IPS DF 6.9 (cell line): Measurements from ENCODE around the gene SEMA4D.

Experiments used
- DNase-seq: peaks from one replicate; pipeline ENCODE4 v3.0.0-alpha.2; 2013; ENCODE audit warnings: low read depth, low spot score
- H3K27ac ChIP-seq: one replicate; pipeline ENCODE4 v1.5.1; 2013; ENCODE audit warnings: low read length, control low read depth
- H3K27me3 ChIP-seq: 2 replicates; pipeline ENCODE4 v1.6.1; 2013; ENCODE audit warnings: mild to moderate bottlenecking, low read length; ENCODE audit not compliant: control insufficient read depth, insufficient read depth
- H3K36me3 ChIP-seq: 2 replicates; pipeline ENCODE4 v1.6.1; 2013; ENCODE audit warnings: low read length; ENCODE audit not compliant: control insufficient read depth, insufficient read depth
- H3K4me1 ChIP-seq: 2 replicates; pipeline ENCODE4 v1.6.1; 2013; ENCODE audit warnings: low read length; ENCODE audit not compliant: control insufficient read depth, insufficient read depth
- H3K4me3 ChIP-seq: 2 replicates; pipeline ENCODE4 v1.5.1; 2013; ENCODE audit warnings: mild to moderate bottlenecking, low read length
- H3K9me3 ChIP-seq: 2 replicates; pipeline ENCODE4 v1.6.1; 2013; ENCODE audit warnings: low read length, inconsistent platforms; ENCODE audit not compliant: control insufficient read depth, insufficient read depth
- WGBS: extraction: QIAGEN DNeasy Blood & Tissue Kit; methylation state at CpG from one replicate; pipeline ENCODE4 v1.1.7; 2013; ENCODE audit warnings: mixed read lengths, missing lambda C conversion rate; ENCODE audit not compliant: insufficient read length, insufficient coverage; 5-methylcytosine and 5-hydroxymethylcytosine counted together

SEMA4D gene

GRCh38 chr9:89380437-89381307 lies 117.2 kb downstream of the SEMA4D start:
- Histone ChIP-seq H3K36me3 (peaks cover 23% of the 10 kb centered on the region), H3K4me1 (no peaks in the 10 kb centered on the region), H3K9me3 (no peaks in the 10 kb centered on the region), H3K27ac (no peak overlapping the region), H3K27me3 (no peaks in the 10 kb centered on the region), H3K4me3 (no peak overlapping the region)
- DNase-seq, result no peak
- WGBS, result no CpG with 5 or more reads among the region's 26 CpGs

GRCh38 chr9:89379508-89380115 lies 118.3 kb downstream of the SEMA4D start:
- no peaks in the 10 kb centered on the region for H3K4me1 ChIP-seq
- DNase-seq, result no peak
- no peaks in the 10 kb centered on the region for H3K9me3 ChIP-seq
- H3K27ac ChIP-seq, result no peak overlapping the region
- peaks cover 20% of the 10 kb centered on the region for H3K36me3 ChIP-seq
- no peak overlapping the region for H3K4me3 ChIP-seq
- WGBS, result no CpG with 5 or more reads among the region's 14 CpGs
- no peaks in the 10 kb centered on the region for H3K27me3 ChIP-seq

GRCh38 chr9:89379031-89379430 lies 118.9 kb downstream of the SEMA4D start:
- H3K4me3 ChIP-seq, result no peak overlapping the region
- H3K27me3 ChIP-seq, result no peaks in the 10 kb centered on the region
- H3K9me3 ChIP-seq, result no peaks in the 10 kb centered on the region
- H3K4me1 ChIP-seq, result no peaks in the 10 kb centered on the region
- no CpG with 5 or more reads among the region's 14 CpGs for WGBS
- no peak overlapping the region for H3K27ac ChIP-seq
- H3K36me3 ChIP-seq, result peaks cover 19% of the 10 kb centered on the region
- no peak for DNase-seq

- no peak overlapping the region for H3K27ac ChIP-seq
- DNase-seq, result no peak
- H3K4me3 ChIP-seq, result no peak overlapping the region
- no peaks in the 10 kb centered on the region for H3K4me1 ChIP-seq
- H3K27me3 ChIP-seq, result no peaks in the 10 kb centered on the region
- WGBS, result no CpG with 5 or more reads among the region's 21 CpGs
- peaks cover 17% of the 10 kb centered on the region for H3K36me3 ChIP-seq
- H3K9me3 ChIP-seq, result no peaks in the 10 kb centered on the region
Observed at GRCh38 chr9:89378541-89378940, 119.4 kb downstream of the SEMA4D start.

GRCh38 chr9:89377411-89377810 lies 120.5 kb downstream of the SEMA4D start:
- Histone ChIP-seq H3K4me3 (no peak overlapping the region), H3K4me1 (no peaks in the 10 kb centered on the region), H3K27me3 (no peaks in the 10 kb centered on the region), H3K27ac (no peak overlapping the region), H3K9me3 (no peaks in the 10 kb centered on the region), H3K36me3 (peaks cover 16% of the 10 kb centered on the region)
- no peak for DNase-seq
- no CpG with 5 or more reads among the region's 12 CpGs for WGBS

GRCh38 chr9:89376741-89377351 lies 121.1 kb downstream of the SEMA4D start:
- H3K4me3 ChIP-seq, result no peak overlapping the region
- peaks cover 14% of the 10 kb centered on the region for H3K36me3 ChIP-seq
- H3K4me1 ChIP-seq, result no peaks in the 10 kb centered on the region
- H3K9me3 ChIP-seq, result no peaks in the 10 kb centered on the region
- DNase-seq, result no peak
- no CpG with 5 or more reads among the region's 17 CpGs for WGBS
- no peak overlapping the region for H3K27ac ChIP-seq
- H3K27me3 ChIP-seq, result no peaks in the 10 kb centered on the region

GRCh38 chr9:89376286-89376685 lies 121.6 kb downstream of the SEMA4D start:
- Histone ChIP-seq H3K27ac (no peak overlapping the region), H3K4me3 (no peak overlapping the region), H3K27me3 (no peaks in the 10 kb centered on the region), H3K36me3 (peaks cover 14% of the 10 kb centered on the region), H3K9me3 (no peaks in the 10 kb centered on the region), H3K4me1 (no peaks in the 10 kb centered on the region)
- DNase-seq, result no peak
- no CpG with 5 or more reads among the region's 4 CpGs for WGBS

- no peak for DNase-seq
- Histone ChIP-seq H3K4me1 (no peaks in the 10 kb centered on the region), H3K36me3 (peaks cover 14% of the 10 kb centered on the region), H3K4me3 (no peak overlapping the region), H3K9me3 (no peaks in the 10 kb centered on the region), H3K27me3 (no peaks in the 10 kb centered on the region), H3K27ac (no peak overlapping the region)
- WGBS, result no CpG with 5 or more reads among the region's 8 CpGs
Observed at GRCh38 chr9:89375191-89375760, 122.6 kb downstream of the SEMA4D start.

GRCh38 chr9:89374176-89374575 lies 123.7 kb downstream of the SEMA4D start:
- no peak for DNase-seq

GRCh38 chr9:89372979-89373378 lies 124.9 kb downstream of the SEMA4D start:
- no peaks in the 10 kb centered on the region for H3K9me3 ChIP-seq
- H3K27ac ChIP-seq, result no peak overlapping the region
- no peaks in the 10 kb centered on the region for H3K27me3 ChIP-seq
- H3K36me3 ChIP-seq, result 0 out of 2 replicates have a peak, but pooled peaks cover 4% of the 10 kb centered on the region
- no CpG with 5 or more reads among the region's 8 CpGs for WGBS
- no peaks in the 10 kb centered on the region for H3K4me1 ChIP-seq
- no peak for DNase-seq
- no peak overlapping the region for H3K4me3 ChIP-seq

More at GRCh38 chr9:89374176-89374575, 123.7 kb downstream of the SEMA4D start:
- no peaks in the 10 kb centered on the region for H3K9me3 ChIP-seq
- WGBS, result no CpG with 5 or more reads among the region's 4 CpGs
- no peak overlapping the region for H3K4me3 ChIP-seq
- H3K4me1 ChIP-seq, result no peaks in the 10 kb centered on the region
- no peak overlapping the region for H3K27ac ChIP-seq
- no peaks in the 10 kb centered on the region for H3K27me3 ChIP-seq
- peaks cover 13% of the 10 kb centered on the region for H3K36me3 ChIP-seq
